GM06990 (cell line): ENCODE measurements around the gene ALOXE3.
"Not testable (repeated sequence)": the region's sequence is repeated elsewhere in the genome, so short reads cannot be mapped to it uniquely, and the experiment has no call there.

Source experiments
- DNase-seq: peaks from one replicate; pipeline ENCODE4 v3.0.0-alpha.2; 2011; ENCODE audit not compliant: insufficient read length; ENCODE audit errors: extremely low read depth
- H3K27me3 ChIP-seq: replicated peaks from 2 replicates; pipeline ENCODE4 v1.6.0; 2011; ENCODE audit warnings: low read length; ENCODE audit not compliant: control insufficient read depth, insufficient read depth
- H3K36me3 ChIP-seq: 2 replicates; pipeline ENCODE4 v1.5.1; 2011; ENCODE audit warnings: low read length; ENCODE audit not compliant: control insufficient read depth, insufficient read depth
- H3K4me3 ChIP-seq: replicated peaks from 2 replicates; pipeline ENCODE4 v1.5.1; 2011; ENCODE audit warnings: low read depth, mild to moderate bottlenecking, control low read depth, low read length
- TF ChIP-seq, protein P1 (sequence below): IDR thresholded peaks from 2 replicates; pipeline ENCODE4 v1.5.1; 2011; ENCODE audit warnings: low read length, control low read depth, mild to moderate bottlenecking, inconsistent platforms; ENCODE audit not compliant: insufficient read depth, poor library complexity, severe bottlenecking

The ALOXE3 gene

DNA sequence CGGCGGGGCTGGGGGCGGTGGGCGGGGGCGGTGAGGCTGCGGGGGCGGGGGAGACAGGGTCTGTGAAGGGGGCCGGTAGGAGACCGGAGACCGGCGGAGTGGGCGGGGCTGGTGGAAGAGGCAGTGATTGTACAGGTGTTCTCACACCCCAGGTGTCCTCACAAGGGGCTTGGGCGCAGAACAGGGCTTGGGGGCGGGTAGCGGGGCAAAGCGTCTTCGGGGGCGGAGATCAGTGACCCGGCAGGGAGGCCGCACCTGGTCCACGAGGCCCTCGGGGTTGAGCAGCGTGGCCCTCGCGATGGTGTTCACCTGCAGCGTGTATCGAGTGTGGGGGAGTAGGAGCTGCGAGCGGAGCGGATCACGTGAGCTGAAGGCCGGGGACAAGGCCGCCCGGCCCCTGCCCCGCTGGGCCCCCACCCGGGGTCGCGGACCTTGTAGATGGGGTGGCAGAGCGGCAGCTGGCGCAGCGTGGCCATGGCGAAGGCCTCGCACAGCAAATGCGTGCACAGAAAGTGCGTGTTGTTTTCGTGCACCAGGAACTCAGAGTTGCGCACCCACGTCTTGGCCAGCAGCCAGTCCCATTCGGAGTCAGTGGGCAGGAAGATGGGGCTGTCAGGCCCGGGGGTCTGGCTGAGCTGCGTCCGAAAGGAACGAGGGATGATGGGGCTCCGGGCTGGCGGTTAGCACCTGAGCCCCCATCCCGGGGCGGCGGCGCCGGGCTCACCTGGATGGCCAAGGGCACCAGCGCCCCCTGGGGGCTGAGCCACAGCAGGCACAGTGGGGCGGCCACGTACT is 8.5 kb downstream of the ALOXE3 start:
- no peaks in the 10 kb centered on the region for H3K36me3 ChIP-seq
- DNase-seq, result peak; percentile 67
- no peaks in the 10 kb centered on the region; the same call in 1 of the 2 replicates for H3K27me3 ChIP-seq
- H3K4me3 ChIP-seq, result peak overlapping the region; percentile 43
- TF ChIP-seq, protein P1, sequence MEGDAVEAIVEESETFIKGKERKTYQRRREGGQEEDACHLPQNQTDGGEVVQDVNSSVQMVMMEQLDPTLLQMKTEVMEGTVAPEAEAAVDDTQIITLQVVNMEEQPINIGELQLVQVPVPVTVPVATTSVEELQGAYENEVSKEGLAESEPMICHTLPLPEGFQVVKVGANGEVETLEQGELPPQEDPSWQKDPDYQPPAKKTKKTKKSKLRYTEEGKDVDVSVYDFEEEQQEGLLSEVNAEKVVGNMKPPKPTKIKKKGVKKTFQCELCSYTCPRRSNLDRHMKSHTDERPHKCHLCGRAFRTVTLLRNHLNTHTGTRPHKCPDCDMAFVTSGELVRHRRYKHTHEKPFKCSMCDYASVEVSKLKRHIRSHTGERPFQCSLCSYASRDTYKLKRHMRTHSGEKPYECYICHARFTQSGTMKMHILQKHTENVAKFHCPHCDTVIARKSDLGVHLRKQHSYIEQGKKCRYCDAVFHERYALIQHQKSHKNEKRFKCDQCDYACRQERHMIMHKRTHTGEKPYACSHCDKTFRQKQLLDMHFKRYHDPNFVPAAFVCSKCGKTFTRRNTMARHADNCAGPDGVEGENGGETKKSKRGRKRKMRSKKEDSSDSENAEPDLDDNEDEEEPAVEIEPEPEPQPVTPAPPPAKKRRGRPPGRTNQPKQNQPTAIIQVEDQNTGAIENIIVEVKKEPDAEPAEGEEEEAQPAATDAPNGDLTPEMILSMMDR, result peak; percentile 98

DNA sequence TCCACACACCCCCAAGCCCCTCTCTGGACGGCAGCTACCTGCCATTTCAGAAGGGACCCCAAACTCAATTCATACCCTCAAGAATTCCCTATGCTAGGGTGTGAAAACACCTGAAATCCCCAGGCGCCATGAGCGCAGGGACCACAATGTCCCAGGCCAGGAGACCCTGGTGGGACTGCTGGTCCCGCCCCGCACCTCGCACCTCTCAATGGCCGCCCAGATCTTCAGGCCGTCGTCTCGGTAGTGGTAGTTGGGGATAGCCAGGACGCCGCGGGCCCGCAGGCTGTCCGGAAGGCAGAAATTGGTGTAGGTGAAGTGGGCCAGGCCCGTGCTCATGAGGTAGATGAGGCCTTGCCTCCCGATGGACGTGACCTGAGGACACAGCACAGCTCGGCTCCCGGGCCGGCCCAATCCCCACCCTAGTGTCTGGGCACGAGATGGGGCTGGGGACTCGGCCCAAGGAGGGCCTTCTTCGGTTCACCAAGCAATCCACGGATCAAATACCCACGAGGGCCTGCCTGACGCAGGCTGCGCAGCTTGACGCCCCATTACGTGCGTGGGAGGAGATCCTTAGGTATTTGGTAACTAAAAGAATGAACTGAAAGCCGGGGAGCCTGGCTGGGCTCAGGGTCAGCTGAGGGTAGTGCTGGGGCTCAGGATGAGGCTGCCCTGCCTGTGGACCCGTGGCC is 9.2 kb downstream of the ALOXE3 start:
- TF ChIP-seq, protein P1, result no peak
- DNase-seq, result no peak
- H3K27me3 ChIP-seq, result no peaks in the 10 kb centered on the region; the same call in 1 of the 2 replicates
- H3K36me3 ChIP-seq, result no peaks in the 10 kb centered on the region
- H3K4me3 ChIP-seq, result no peak overlapping the region

DNA sequence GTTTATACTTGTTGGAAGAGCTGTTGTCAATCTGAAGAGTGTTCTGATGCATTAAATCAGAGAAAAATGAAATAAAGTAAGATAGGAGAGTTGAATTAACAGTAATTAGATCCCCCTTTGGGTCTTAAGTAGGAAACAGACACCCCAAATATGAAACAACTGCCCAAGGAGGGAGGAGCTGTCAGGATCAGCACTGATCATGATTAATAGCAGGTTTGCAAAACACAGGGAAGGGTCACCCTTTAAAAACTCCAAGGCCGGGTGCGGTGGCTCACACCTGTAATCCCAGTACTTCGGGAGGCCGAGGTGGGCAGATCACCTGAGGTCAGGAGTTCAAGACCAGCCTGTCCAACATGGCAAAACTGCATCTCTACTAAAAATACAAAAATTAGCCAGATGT is 11.3 kb downstream of the ALOXE3 start:
- H3K4me3 ChIP-seq, DNase-seq, H3K27me3 ChIP-seq, H3K36me3 ChIP-seq: not testable (repeated sequence)

DNA sequence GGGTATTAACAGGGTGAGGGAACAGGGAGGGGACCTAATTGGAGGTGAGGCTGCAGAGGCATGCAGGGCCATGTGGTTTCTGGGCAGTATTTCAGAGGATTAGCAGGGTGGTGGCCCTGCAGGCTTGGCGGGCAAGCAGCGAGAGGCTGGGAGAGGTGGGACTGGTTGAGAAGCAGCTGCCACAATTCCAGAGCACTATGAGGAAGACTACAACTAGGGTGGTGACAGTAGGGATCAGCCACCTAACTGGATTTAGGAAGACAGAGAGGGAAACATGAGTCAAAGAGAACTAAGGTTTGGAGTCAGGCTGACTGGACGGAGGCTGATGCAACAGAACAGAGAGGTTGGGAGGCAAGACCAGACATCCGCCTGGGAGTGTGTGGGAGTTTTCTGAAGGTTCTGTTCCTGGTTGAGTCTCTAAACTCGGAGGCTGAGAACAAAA is 12.3 kb downstream of the ALOXE3 start:
- H3K4me3 ChIP-seq, result no peak overlapping the region
- TF ChIP-seq, protein P1, result no peak
- H3K27me3 ChIP-seq, result no peaks in the 10 kb centered on the region
- DNase-seq, result no peak
- H3K36me3 ChIP-seq, result no peaks in the 10 kb centered on the region

DNA sequence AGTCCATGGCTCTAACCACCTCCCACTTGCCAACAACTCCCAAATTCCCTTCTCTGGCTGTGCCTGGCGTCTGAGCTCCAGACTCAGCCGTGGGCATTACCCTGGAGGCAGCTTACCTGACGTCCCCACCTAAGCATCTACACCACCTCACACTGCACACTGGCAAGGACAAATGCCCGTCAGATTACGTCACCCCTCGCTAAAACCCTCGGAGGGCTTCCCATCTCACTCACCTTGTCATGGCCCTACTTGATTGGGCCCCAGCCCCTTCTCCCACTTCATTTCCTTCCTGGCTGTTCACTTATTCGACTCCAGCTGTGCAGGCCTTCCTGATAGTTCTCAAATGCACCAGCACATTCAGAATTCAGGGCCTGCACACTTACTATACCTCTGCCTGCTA is 13.4 kb downstream of the ALOXE3 start:
- Histone ChIP-seq H3K36me3 (no peaks in the 10 kb centered on the region), H3K27me3 (no peaks in the 10 kb centered on the region)
- DNase-seq, result no peak

DNA sequence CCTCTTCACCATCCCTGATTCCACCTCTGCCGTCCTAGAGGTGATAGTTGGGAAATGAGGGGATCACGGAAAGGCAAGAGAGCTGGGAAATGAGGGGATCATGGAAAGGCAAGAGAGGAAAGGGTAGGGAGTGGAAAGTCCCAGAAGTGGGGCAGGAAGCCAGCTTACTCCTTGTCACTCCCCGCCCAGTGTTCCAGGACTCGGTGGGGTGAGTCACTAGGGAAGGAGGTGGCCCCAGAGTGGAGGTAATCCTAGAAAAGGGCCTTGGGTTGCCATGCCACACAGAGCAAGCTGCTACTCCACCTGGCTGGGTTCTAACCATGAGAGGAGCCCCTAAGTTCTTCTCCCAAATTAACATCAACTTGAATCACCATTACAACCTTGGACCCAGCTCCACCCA is 14.8 kb downstream of the ALOXE3 start:
- Histone ChIP-seq H3K27me3 (no peaks in the 10 kb centered on the region), H3K36me3 (no peaks in the 10 kb centered on the region), H3K4me3 (no peak overlapping the region)
- DNase-seq, result no peak
- TF ChIP-seq, protein P1, result no peak

More for the DNA sequence above, 13.4 kb downstream of the ALOXE3 start:
- no peak overlapping the region for H3K4me3 ChIP-seq
- TF ChIP-seq, protein P1, result no peak
